ENCODE measurements around the gene DENND1A. TPM values are rescaled to one million over a fixed set of nuclear protein-coding genes. Genes with fewer than 3 reads are reported as not detected.

The DENND1A gene
- total RNA-seq, 1 experiment from 2014 or later = 23.5 TPM

DNA sequence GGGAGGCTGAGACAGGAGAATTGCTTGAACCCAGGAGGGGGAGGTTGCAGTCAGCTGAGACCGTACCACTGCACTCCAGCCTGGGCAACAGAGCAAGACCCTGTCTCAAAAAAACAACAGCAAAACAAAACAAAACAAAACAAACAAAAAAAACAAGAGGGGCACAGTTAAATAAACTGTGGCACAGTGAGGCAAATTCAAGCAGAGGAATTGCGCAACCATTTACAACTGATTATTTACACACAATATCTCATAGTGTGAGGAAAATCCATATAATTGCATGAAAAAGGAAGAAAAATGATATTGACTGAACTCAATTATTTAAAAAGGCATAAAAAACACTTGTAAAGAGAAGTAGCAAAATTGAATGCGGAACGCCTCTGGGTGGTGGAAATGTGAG lies 412.4 kb downstream of the DENND1A start (continued):
- TF ChIP-seq, protein P1, sequence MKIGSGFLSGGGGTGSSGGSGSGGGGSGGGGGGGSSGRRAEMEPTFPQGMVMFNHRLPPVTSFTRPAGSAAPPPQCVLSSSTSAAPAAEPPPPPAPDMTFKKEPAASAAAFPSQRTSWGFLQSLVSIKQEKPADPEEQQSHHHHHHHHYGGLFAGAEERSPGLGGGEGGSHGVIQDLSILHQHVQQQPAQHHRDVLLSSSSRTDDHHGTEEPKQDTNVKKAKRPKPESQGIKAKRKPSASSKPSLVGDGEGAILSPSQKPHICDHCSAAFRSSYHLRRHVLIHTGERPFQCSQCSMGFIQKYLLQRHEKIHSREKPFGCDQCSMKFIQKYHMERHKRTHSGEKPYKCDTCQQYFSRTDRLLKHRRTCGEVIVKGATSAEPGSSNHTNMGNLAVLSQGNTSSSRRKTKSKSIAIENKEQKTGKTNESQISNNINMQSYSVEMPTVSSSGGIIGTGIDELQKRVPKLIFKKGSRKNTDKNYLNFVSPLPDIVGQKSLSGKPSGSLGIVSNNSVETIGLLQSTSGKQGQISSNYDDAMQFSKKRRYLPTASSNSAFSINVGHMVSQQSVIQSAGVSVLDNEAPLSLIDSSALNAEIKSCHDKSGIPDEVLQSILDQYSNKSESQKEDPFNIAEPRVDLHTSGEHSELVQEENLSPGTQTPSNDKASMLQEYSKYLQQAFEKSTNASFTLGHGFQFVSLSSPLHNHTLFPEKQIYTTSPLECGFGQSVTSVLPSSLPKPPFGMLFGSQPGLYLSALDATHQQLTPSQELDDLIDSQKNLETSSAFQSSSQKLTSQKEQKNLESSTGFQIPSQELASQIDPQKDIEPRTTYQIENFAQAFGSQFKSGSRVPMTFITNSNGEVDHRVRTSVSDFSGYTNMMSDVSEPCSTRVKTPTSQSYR (CRISPR knock-in tag; IDR thresholded peaks at IDR 0.05) = no peak
- TF ChIP-seq, protein P2, sequence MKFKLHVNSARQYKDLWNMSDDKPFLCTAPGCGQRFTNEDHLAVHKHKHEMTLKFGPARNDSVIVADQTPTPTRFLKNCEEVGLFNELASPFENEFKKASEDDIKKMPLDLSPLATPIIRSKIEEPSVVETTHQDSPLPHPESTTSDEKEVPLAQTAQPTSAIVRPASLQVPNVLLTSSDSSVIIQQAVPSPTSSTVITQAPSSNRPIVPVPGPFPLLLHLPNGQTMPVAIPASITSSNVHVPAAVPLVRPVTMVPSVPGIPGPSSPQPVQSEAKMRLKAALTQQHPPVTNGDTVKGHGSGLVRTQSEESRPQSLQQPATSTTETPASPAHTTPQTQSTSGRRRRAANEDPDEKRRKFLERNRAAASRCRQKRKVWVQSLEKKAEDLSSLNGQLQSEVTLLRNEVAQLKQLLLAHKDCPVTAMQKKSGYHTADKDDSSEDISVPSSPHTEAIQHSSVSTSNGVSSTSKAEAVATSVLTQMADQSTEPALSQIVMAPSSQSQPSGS (CRISPR knock-in tag; IDR thresholded peaks at IDR 0.05; ENCODE audit: borderline replicate concordance, low read depth) = no peak
- TF ChIP-seq TP53 (CRISPR knock-in tag; IDR thresholded peaks at IDR 0.05) (no peak), RELA (CRISPR knock-in tag; IDR thresholded peaks at IDR 0.05; ENCODE audit: borderline replicate concordance) (no peak), GTF2I (CRISPR knock-in tag; conservative IDR thresholded peaks at IDR 0.05) (no peak), EMX1 (CRISPR knock-in tag; IDR thresholded peaks at IDR 0.05) (no peak)
- TF ChIP-seq, protein P3, sequence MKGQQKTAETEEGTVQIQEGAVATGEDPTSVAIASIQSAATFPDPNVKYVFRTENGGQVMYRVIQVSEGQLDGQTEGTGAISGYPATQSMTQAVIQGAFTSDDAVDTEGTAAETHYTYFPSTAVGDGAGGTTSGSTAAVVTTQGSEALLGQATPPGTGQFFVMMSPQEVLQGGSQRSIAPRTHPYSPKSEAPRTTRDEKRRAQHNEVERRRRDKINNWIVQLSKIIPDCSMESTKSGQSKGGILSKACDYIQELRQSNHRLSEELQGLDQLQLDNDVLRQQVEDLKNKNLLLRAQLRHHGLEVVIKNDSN (CRISPR knock-in tag; IDR thresholded peaks at IDR 0.05) = no peak
- TF ChIP-seq, protein P4, sequence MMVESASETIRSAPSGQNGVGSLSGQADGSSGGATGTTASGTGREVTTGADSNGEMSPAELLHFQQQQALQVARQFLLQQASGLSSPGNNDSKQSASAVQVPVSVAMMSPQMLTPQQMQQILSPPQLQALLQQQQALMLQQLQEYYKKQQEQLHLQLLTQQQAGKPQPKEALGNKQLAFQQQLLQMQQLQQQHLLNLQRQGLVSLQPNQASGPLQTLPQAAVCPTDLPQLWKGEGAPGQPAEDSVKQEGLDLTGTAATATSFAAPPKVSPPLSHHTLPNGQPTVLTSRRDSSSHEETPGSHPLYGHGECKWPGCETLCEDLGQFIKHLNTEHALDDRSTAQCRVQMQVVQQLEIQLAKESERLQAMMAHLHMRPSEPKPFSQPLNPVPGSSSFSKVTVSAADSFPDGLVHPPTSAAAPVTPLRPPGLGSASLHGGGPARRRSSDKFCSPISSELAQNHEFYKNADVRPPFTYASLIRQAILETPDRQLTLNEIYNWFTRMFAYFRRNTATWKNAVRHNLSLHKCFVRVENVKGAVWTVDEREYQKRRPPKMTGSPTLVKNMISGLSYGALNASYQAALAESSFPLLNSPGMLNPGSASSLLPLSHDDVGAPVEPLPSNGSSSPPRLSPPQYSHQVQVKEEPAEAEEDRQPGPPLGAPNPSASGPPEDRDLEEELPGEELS (CRISPR knock-in tag; IDR thresholded peaks at IDR 0.05) = no peak

DNA sequence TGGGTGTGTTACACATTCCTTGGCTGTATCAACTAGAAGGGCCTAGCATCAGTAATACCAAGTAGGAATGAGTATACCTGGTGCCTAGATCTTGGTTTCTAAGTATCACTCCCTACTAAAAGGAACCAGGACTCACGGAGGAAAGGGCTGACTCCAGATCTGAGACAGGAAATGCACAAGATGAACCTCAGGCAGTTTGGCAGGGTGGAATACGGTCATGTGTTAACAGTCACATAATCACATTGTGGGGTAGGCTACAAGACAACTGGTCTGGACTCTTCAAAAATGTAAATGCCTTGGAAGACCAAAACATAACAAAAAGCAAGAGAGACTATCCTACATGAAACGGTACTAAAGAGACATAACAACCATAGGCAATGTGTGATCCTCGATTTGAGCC lies 415.2 kb downstream of the DENND1A start:
- Mint-ChIP-seq H3K9me3 (no peaks in the 10 kb centered on the region), H3K27ac (no peak overlapping the region), H3K4me3 (no peak overlapping the region), H3K27me3 (ENCODE audit: low read depth) (no peaks in the 10 kb centered on the region; the same call in 1 of the 2 replicates), H3K4me1 (peaks cover 3% of the 10 kb centered on the region; the same call in 1 of the 2 replicates), H3K36me3 (no peaks in the 10 kb centered on the region)
- TF ChIP-seq, protein P5, sequence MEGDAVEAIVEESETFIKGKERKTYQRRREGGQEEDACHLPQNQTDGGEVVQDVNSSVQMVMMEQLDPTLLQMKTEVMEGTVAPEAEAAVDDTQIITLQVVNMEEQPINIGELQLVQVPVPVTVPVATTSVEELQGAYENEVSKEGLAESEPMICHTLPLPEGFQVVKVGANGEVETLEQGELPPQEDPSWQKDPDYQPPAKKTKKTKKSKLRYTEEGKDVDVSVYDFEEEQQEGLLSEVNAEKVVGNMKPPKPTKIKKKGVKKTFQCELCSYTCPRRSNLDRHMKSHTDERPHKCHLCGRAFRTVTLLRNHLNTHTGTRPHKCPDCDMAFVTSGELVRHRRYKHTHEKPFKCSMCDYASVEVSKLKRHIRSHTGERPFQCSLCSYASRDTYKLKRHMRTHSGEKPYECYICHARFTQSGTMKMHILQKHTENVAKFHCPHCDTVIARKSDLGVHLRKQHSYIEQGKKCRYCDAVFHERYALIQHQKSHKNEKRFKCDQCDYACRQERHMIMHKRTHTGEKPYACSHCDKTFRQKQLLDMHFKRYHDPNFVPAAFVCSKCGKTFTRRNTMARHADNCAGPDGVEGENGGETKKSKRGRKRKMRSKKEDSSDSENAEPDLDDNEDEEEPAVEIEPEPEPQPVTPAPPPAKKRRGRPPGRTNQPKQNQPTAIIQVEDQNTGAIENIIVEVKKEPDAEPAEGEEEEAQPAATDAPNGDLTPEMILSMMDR (IDR thresholded peaks at IDR 0.05) = no peak
- TF ChIP-seq, protein P6, sequence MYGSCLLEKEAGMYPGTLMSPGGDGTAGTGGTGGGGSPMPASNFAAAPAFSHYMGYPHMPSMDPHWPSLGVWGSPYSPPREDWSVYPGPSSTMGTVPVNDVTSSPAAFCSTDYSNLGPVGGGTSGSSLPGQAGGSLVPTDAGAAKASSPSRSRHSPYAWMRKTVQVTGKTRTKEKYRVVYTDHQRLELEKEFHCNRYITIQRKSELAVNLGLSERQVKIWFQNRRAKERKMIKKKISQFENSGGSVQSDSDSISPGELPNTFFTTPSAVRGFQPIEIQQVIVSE (CRISPR knock-in tag; IDR thresholded peaks at IDR 0.05; ENCODE audit: borderline replicate concordance) = no peak
- no peak for TF ChIP-seq CREM (CRISPR knock-in tag; IDR thresholded peaks at IDR 0.05)
- no peak for TF ChIP-seq ZNF317 (CRISPR knock-in tag; IDR thresholded peaks at IDR 0.05; ENCODE audit: borderline replicate concordance, low read depth)
- TF ChIP-seq SP1 (CRISPR knock-in tag; conservative IDR thresholded peaks at IDR 0.05) = no peak
- no peak for TF ChIP-seq NFYB (CRISPR knock-in tag; conservative IDR thresholded peaks at IDR 0.05; ENCODE audit: low read depth)
- no peak for TF ChIP-seq KAT7 (CRISPR knock-in tag; IDR thresholded peaks at IDR 0.05; ENCODE audit: borderline replicate concordance)
- TF ChIP-seq TP53 (CRISPR knock-in tag; IDR thresholded peaks at IDR 0.05) = no peak
- no peak for TF ChIP-seq NR3C1 (CRISPR knock-in tag; conservative IDR thresholded peaks at IDR 0.05; ENCODE audit: low read depth)
- TF ChIP-seq, protein P2 (CRISPR knock-in tag; IDR thresholded peaks at IDR 0.05; ENCODE audit: borderline replicate concordance, low read depth) = no peak
- no peak for TF ChIP-seq ETV6 (CRISPR knock-in tag; IDR thresholded peaks at IDR 0.05)
- TF ChIP-seq NR2C2 (CRISPR knock-in tag; IDR thresholded peaks at IDR 0.05) = no peak
- POLR2A ChIA-PET = no interaction called here
- ATAC-seq (no peak), DNase-seq (ENCODE audit: low spot score) (no peak)
- CTCF ChIA-PET = no interaction called here
